ENCODE measurements around the gene SF3B3. TPM values are rescaled to one million over a fixed set of nuclear protein-coding genes. Genes with fewer than 3 reads are reported as not detected.
"Not testable (repeated sequence)": the region's sequence is repeated elsewhere in the genome, so short reads cannot be mapped to it uniquely, and the experiment has no call there.

SF3B3 gene
- total RNA-seq, 1 experiment from 2014 or later = 449 TPM

DNA sequence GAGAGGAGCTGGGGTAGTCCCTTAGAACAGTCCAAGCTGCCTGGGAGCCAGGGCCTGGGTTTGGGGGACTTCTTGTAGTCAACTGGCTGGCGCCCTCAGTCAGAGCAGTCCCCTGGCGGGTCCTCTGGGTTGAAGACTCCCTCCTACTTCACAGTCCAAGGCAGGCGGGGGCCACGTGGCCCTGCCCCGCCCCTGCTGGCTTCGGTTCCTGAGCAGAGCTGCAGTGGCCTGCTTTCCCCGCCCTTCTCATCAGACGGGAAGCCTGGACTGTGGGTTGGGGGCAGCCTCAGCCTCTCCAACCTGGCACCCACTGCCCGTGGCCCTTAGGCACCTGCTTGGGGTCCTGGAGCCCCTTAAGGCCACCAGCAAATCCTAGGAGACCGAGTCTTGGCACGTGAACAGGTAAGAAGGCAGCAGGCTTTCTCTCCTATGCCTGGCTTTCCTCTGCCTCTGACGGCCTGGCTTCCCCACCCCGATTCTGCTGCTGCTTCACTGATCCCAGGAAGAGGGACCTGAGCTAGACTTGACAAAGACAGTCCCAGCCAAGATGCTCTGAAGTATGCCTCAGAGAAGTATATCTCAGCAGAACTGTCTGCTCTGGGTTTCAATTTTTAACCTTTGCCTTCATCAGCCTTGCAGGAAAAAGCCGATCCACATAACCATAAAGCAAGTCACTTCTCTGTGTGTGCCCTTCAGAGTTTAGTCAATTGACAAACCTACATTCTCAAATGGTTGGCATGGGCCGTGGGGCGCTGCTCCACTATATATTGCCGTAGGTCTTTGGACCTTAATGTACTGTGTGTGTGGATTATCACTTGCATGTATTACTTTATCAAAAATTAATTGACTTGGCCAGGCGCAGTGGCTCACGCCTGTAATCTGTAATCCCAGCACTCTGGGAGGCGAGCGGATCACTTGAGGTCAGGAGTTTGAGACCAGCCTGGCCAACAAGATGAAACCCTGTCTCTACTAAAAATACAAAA, 56.3 kb downstream of the SF3B3 start:
- BruUV-seq (replicated peaks) = no TSS peak
- DNase-seq = peak; percentile 27
- Mint-ChIP-seq H3K4me1 (ENCODE audit: low read depth, unreplicated experiment) (peaks cover 15% of the 10 kb centered on the region), H3K4me3 (ENCODE audit: low read depth, unreplicated experiment) (no peak overlapping the region), H3K36me3 (ENCODE audit: insufficient read depth, unreplicated experiment) (peaks cover 38% of the 10 kb centered on the region), H3K27ac (ENCODE audit: unreplicated experiment) (no peak overlapping the region), H3K9me3 (ENCODE audit: low read depth, unreplicated experiment) (no peaks in the 10 kb centered on the region), H3K27me3 (ENCODE audit: unreplicated experiment) (peaks cover 24% of the 10 kb centered on the region)
- intact Hi-C loops (cut with micrococcal nuclease; ENCODE audit: unreplicated experiment) = loop anchor here (5.0 kb wide), 1 partner anchor 72 kb away; no protein-coding TSS in a partner anchor
- CTCF ChIA-PET = no interaction called here
- TF ChIP-seq, protein P1, sequence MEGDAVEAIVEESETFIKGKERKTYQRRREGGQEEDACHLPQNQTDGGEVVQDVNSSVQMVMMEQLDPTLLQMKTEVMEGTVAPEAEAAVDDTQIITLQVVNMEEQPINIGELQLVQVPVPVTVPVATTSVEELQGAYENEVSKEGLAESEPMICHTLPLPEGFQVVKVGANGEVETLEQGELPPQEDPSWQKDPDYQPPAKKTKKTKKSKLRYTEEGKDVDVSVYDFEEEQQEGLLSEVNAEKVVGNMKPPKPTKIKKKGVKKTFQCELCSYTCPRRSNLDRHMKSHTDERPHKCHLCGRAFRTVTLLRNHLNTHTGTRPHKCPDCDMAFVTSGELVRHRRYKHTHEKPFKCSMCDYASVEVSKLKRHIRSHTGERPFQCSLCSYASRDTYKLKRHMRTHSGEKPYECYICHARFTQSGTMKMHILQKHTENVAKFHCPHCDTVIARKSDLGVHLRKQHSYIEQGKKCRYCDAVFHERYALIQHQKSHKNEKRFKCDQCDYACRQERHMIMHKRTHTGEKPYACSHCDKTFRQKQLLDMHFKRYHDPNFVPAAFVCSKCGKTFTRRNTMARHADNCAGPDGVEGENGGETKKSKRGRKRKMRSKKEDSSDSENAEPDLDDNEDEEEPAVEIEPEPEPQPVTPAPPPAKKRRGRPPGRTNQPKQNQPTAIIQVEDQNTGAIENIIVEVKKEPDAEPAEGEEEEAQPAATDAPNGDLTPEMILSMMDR (IDR thresholded peaks at IDR 0.05; ENCODE audit: unreplicated experiment) = no peak

DNA sequence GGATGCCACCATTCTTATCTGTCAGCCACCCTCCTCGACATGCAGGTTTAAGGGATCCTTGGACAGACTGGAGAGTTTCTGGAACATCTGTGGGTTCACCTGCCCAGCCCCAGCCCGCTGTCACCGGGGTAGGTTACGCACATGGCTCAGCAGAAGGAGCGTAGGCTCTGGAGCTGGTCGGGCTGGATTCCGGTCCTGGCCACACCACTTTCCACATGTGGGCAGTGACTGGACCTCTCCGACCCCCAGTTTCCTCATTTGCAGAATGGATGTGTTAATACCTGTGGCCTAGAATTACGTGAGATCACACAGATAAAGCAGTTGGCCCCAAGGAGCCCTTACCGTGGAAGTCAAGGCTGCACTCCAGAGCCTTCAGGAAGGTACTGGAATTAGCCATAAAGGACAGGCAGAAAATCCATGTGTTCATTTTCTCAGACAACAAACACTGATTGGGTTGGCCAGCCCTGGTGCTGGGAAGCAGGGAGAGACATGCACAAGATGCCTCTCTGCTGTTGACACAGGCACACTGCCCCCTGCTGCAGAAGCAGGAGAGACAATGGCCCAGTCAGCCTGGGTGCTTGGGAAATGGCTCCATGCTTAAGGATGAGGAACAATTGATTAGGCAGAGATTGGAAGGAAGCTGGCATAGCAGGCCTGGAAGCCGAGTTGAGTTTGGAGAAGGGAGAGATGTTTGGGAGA, 58.8 kb downstream of the SF3B3 start:
- intact Hi-C loops (cut with micrococcal nuclease; ENCODE audit: unreplicated experiment) = no loop called here
- peaks cover 27% of the 10 kb centered on the region for H3K27me3 Mint-ChIP-seq (ENCODE audit: unreplicated experiment)
- no peak overlapping the region for H3K27ac Mint-ChIP-seq (ENCODE audit: unreplicated experiment)
- peaks cover 7% of the 10 kb centered on the region for H3K4me1 Mint-ChIP-seq (ENCODE audit: low read depth, unreplicated experiment)
- H3K9me3 Mint-ChIP-seq (ENCODE audit: low read depth, unreplicated experiment) = no peaks in the 10 kb centered on the region
- H3K36me3 Mint-ChIP-seq (ENCODE audit: insufficient read depth, unreplicated experiment) = peaks cover 18% of the 10 kb centered on the region
- CTCF ChIA-PET = no interaction called here
- no TSS peak for BruUV-seq (replicated peaks)
- TF ChIP-seq, protein P1 (IDR thresholded peaks at IDR 0.05; ENCODE audit: unreplicated experiment) = no peak
- no peak for DNase-seq
- H3K4me3 Mint-ChIP-seq (ENCODE audit: low read depth, unreplicated experiment) = no peak overlapping the region

DNA sequence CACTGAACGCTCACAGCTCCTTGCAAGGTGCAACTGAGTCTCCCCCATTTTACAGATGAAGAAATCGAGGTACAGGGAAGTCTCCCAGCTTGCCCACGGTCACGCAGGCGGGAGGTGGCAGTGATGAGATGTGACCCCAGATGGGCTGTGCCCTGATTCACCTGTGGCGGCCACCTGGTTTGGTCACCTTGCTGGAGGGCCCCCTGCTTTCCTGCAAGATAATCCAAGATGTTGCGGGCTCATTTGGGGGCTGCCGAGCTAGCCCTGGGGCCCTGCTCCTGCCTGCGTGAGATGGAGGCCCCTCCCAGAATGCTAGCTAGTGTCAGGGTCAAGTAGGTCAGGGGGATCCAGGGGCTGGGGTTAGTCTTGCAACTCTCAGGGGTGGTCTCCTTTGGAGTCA, 63.1 kb downstream of the SF3B3 start:
- Mint-ChIP-seq H3K27ac (ENCODE audit: unreplicated experiment) (no peak overlapping the region), H3K9me3 (ENCODE audit: low read depth, unreplicated experiment) (no peaks in the 10 kb centered on the region), H3K4me3 (ENCODE audit: low read depth, unreplicated experiment) (no peak overlapping the region), H3K27me3 (ENCODE audit: unreplicated experiment) (peaks cover 27% of the 10 kb centered on the region), H3K4me1 (ENCODE audit: low read depth, unreplicated experiment) (peaks cover 8% of the 10 kb centered on the region), H3K36me3 (ENCODE audit: insufficient read depth, unreplicated experiment) (no peaks in the 10 kb centered on the region)
- intact Hi-C loops (cut with micrococcal nuclease; ENCODE audit: unreplicated experiment) = no loop called here
- DNase-seq = no peak
- BruUV-seq (replicated peaks) = no TSS peak
- TF ChIP-seq, protein P1 (IDR thresholded peaks at IDR 0.05; ENCODE audit: unreplicated experiment) = no peak
- CTCF ChIA-PET = interaction anchor here (0.6 kb wide), 1 partner anchor 13 kb away, joined by 3 read pairs; no protein-coding TSS in a partner anchor

DNA sequence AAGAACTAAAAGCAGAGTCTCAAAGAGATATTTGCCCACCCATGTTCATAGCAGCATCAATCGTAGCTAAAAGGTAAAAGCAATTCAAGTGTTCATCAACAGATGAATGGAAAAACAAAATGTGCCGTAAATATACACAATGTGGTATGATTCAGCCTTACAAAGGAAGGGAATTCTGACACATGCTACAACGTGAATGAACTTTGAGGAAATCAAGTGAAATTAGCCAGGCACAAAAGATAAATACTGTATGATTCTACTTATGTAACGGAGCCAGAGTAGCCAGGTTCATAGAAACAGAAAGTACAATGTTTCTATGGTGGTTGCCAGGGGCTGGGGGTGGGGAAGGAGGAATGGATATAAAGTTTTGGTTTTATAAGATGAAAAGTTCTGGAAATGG, 64.9 kb downstream of the SF3B3 start:
- no TSS peak for BruUV-seq (replicated peaks)
- peaks cover 8% of the 10 kb centered on the region for H3K4me1 Mint-ChIP-seq (ENCODE audit: low read depth, unreplicated experiment)
- TF ChIP-seq, protein P1 (IDR thresholded peaks at IDR 0.05; ENCODE audit: unreplicated experiment) = no peak
- CTCF ChIA-PET = interaction anchor here (1.0 kb wide), 1 partner anchor 9 kb away, joined by 3 read pairs; no protein-coding TSS in a partner anchor
- no peak overlapping the region for H3K27ac Mint-ChIP-seq (ENCODE audit: unreplicated experiment)
- H3K4me3 Mint-ChIP-seq (ENCODE audit: low read depth, unreplicated experiment) = no peak overlapping the region
- H3K9me3 Mint-ChIP-seq (ENCODE audit: low read depth, unreplicated experiment) = no peaks in the 10 kb centered on the region
- intact Hi-C loops (cut with micrococcal nuclease; ENCODE audit: unreplicated experiment) = no loop called here
- H3K36me3 Mint-ChIP-seq (ENCODE audit: insufficient read depth, unreplicated experiment) = no peaks in the 10 kb centered on the region
- H3K27me3 Mint-ChIP-seq (ENCODE audit: unreplicated experiment) = peaks cover 14% of the 10 kb centered on the region
- DNase-seq = no peak

DNA sequence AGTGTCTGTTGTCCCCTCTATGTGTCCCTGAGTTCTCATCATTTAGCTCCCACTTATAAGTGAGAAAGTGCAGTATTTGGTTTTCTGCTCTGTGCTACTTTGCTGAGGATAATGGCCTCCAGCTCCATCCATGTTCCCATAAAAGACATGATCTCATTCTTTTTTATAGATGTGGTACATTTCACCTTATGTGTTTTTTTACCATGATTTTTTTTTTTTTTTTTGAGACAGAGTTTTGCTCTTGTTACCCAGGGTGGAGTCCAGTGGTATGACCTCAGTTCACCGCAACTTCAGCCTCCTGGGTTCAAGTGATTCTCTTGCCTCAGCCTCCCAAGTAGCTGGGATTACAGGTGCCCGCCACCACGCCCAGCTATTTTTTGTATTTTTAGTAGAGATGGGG, 65.8 kb downstream of the SF3B3 start:
- H3K4me1 Mint-ChIP-seq (ENCODE audit: low read depth, unreplicated experiment); H3K9me3 Mint-ChIP-seq (ENCODE audit: low read depth, unreplicated experiment); BruUV-seq (replicated peaks); H3K27ac Mint-ChIP-seq (ENCODE audit: unreplicated experiment); intact Hi-C loops (cut with micrococcal nuclease; ENCODE audit: unreplicated experiment); H3K4me3 Mint-ChIP-seq (ENCODE audit: low read depth, unreplicated experiment); DNase-seq; H3K36me3 Mint-ChIP-seq (ENCODE audit: insufficient read depth, unreplicated experiment); H3K27me3 Mint-ChIP-seq (ENCODE audit: unreplicated experiment): not testable (repeated sequence)
- CTCF ChIA-PET = interaction anchor here (1.0 kb wide), 1 partner anchor 8 kb away, joined by 3 read pairs; no protein-coding TSS in a partner anchor

All from Calu3 (cell line).